ENCODE results near the gene GPRC5D. TPM values are rescaled to one million over a fixed set of nuclear protein-coding genes. Genes with fewer than 3 reads are reported as not detected.
A peak's percentile ranks its signal among the peaks of the same experiment; 100 is the strongest.

Gene GPRC5D
- total RNA-seq, 4 donors from 2014 or later = 0.48 TPM; not detected in 3

GRCh38 chr12:12907552-12907951, 44.4 kb downstream of the GPRC5D start:
- TF ChIP-seq POLR2AphosphoS5 (IDR thresholded peaks at IDR 0.05) (no peak), EP300 (IDR thresholded peaks at IDR 0.05; ENCODE audit: low read depth) (no peak), POLR2A (IDR thresholded peaks at IDR 0.05) (no peak), CTCF (IDR thresholded peaks at IDR 0.05) (no peak)
- Histone ChIP-seq H3K36me3 (no peaks in the 10 kb centered on the region), H3K9me3 (no peaks in the 10 kb centered on the region), H3K27me3 (no peaks in the 10 kb centered on the region), H3K4me1 (peaks cover 0 to 46% (median 18%) of the 10 kb centered on the region in 4 donors), H3K4me3 (no peak overlapping the region), H3K27ac (no peak overlapping the region)
- 83 to 98% methylated on average over 4 to 5 of the region's 5 CpGs for WGBS, 2 donors (ENCODE audit: low coverage in 1 of 2)
- in situ Hi-C loops (cut with MboI; ENCODE audit: low pct_ligation_motif_present in 1 of 4, low pct_unique_long_range_greater_than_20kb in 1 of 4, low sequenced_read_pairs in 3 of 4) (no loop called here), intact Hi-C loops (cut with DNase I; ENCODE audit: low total_unique reads) (no loop called here)
- DNase-seq = no peak

GRCh38 chr12:12903642-12904609, 48.0 kb downstream of the GPRC5D start:
- Histone ChIP-seq H3K27ac (peak overlapping the region; percentile 33 to 74 (median 67)), H3K9me3 (no peaks in the 10 kb centered on the region), H3K36me3 (no peaks in the 10 kb centered on the region), H3K4me3 (no peak overlapping the region), H3K4me1 (peaks cover 0 to 55% (median 18%) of the 10 kb centered on the region in 4 donors), H3K27me3 (no peaks in the 10 kb centered on the region)
- TF ChIP-seq EP300 (IDR thresholded peaks at IDR 0.05; ENCODE audit: low read depth) (peak; percentile 36), POLR2AphosphoS5 (IDR thresholded peaks at IDR 0.05) (peak in 2 of 3 donors; percentile 63 to 86), CTCF (IDR thresholded peaks at IDR 0.05) (no peak), POLR2A (IDR thresholded peaks at IDR 0.05) (no peak)
- intact Hi-C loops (cut with DNase I; ENCODE audit: low total_unique reads) (no loop called here), in situ Hi-C loops (cut with MboI; ENCODE audit: low pct_ligation_motif_present in 1 of 4, low pct_unique_long_range_greater_than_20kb in 1 of 4, low sequenced_read_pairs in 3 of 4) (no loop called here)
- peak; percentile 80 for DNase-seq
- WGBS, 2 donors (ENCODE audit: low coverage in 1 of 2) = 30 to 53% methylated on average over 10 to 14 of the region's 14 CpGs

GRCh38 chr12:12902036-12902435, 49.9 kb downstream of the GPRC5D start:
- DNase-seq = no peak

More at GRCh38 chr12:12902036-12902435, 49.9 kb downstream of the GPRC5D start:
- Histone ChIP-seq H3K9me3 (no peaks in the 10 kb centered on the region), H3K4me1 (peaks cover 0 to 52% (median 18%) of the 10 kb centered on the region in 4 donors), H3K27me3 (no peaks in the 10 kb centered on the region), H3K4me3 (no peak overlapping the region), H3K27ac (peak overlapping the region; percentile 57 to 74 (median 64)), H3K36me3 (no peaks in the 10 kb centered on the region)
- TF ChIP-seq POLR2A (IDR thresholded peaks at IDR 0.05) (no peak), EP300 (IDR thresholded peaks at IDR 0.05; ENCODE audit: low read depth) (no peak), POLR2AphosphoS5 (IDR thresholded peaks at IDR 0.05) (no peak), CTCF (IDR thresholded peaks at IDR 0.05) (peak in 1 of 5 experiments; percentile 23)
- intact Hi-C loops (cut with DNase I; ENCODE audit: low total_unique reads) (no loop called here), in situ Hi-C loops (cut with MboI; ENCODE audit: low pct_ligation_motif_present in 1 of 4, low pct_unique_long_range_greater_than_20kb in 1 of 4, low sequenced_read_pairs in 3 of 4) (no loop called here)
